ENCODE results near the gene TMEM119.
A peak's percentile ranks its signal among the peaks of the same experiment; 100 is the strongest.

TMEM119 gene

GRCh38 chr12:108618079-108618952 is 20.4 kb upstream of the TMEM119 start:
- Histone ChIP-seq H3K4me1 (ENCODE audit: insufficient read depth, poor library complexity, severe bottlenecking) (no peaks in the 10 kb centered on the region), H3K27ac (ENCODE audit: poor library complexity, severe bottlenecking) (no peak overlapping the region), H3K4me3 (ENCODE audit: severe bottlenecking) (no peak overlapping the region), H3K27me3 (ENCODE audit: insufficient read depth, poor library complexity, severe bottlenecking) (no peaks in the 10 kb centered on the region), H3K9me3 (ENCODE audit: severe bottlenecking) (no peaks in the 10 kb centered on the region), H3K36me3 (ENCODE audit: low read depth) (no peaks in the 10 kb centered on the region)
- peak; percentile 93 for ATAC-seq (ENCODE audit: low read depth)
- DNase-seq (ENCODE audit: low spot score): no peak
- TF ChIP-seq CTCF (IDR thresholded peaks at IDR 0.05; ENCODE audit: poor library complexity, severe bottlenecking): peak; percentile 98

- H3K4me3 ChIP-seq (ENCODE audit: severe bottlenecking): no peak overlapping the region
- H3K36me3 ChIP-seq (ENCODE audit: low read depth): no peaks in the 10 kb centered on the region
- DNase-seq (ENCODE audit: low spot score) (no peak), ATAC-seq (ENCODE audit: low read depth) (no peak)
- H3K9me3 ChIP-seq (ENCODE audit: severe bottlenecking): no peaks in the 10 kb centered on the region
- TF ChIP-seq CTCF (IDR thresholded peaks at IDR 0.05; ENCODE audit: poor library complexity, severe bottlenecking): no peak
- no peaks in the 10 kb centered on the region for H3K4me1 ChIP-seq (ENCODE audit: insufficient read depth, poor library complexity, severe bottlenecking)
- no peak overlapping the region for H3K27ac ChIP-seq (ENCODE audit: poor library complexity, severe bottlenecking)
- no peaks in the 10 kb centered on the region for H3K27me3 ChIP-seq (ENCODE audit: insufficient read depth, poor library complexity, severe bottlenecking)
Measured at GRCh38 chr12:108616941-108617858, 19.3 kb upstream of the TMEM119 start.

DNA sequence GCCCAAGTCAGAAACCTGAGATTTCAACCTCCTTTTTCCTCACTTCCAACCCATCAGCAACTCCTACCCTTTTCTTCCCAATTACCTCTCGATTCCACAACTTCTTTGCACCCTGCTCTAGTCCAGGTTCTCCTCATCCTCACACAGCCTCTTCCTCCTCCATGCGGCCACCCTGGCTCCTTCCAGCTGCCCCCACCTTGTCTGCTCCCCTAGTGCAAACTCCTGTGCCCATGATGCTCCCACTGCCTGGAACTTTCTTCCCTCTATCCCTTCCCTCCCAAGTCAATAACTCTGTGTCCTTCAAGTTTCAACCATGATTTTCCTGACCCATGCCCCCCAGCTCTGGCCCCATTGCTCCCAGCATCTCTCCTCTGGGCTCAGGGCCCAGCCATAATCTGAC is 18.5 kb upstream of the TMEM119 start:
- no peaks in the 10 kb centered on the region for H3K27me3 ChIP-seq (ENCODE audit: insufficient read depth, poor library complexity, severe bottlenecking)

DNA sequence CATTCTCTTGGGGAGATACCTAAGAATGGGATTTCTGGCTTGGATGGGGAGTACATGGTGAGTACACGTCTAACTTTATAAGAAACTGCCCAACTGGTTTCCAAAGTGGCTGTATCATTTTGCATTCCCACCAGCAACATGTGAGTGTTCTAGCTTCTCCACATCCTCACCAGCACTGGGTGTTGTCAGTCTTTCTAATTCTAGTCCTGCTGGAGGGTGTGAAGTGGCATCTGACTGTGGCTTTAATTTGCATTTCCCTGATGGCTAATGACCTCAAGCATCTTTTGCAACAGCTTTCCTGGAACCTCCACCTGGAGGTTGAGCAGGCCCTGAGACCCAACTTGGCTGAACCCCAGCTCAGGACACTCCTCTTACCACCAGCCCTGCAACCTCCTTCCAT is 18.0 kb upstream of the TMEM119 start:
- no peak for DNase-seq (ENCODE audit: low spot score)
- no peak for ATAC-seq (ENCODE audit: low read depth)
- no peak overlapping the region for H3K4me3 ChIP-seq (ENCODE audit: severe bottlenecking)
- H3K27me3 ChIP-seq (ENCODE audit: insufficient read depth, poor library complexity, severe bottlenecking): no peaks in the 10 kb centered on the region
- H3K36me3 ChIP-seq (ENCODE audit: low read depth): no peaks in the 10 kb centered on the region
- H3K9me3 ChIP-seq (ENCODE audit: severe bottlenecking): no peaks in the 10 kb centered on the region
- no peaks in the 10 kb centered on the region for H3K4me1 ChIP-seq (ENCODE audit: insufficient read depth, poor library complexity, severe bottlenecking)
- TF ChIP-seq CTCF (IDR thresholded peaks at IDR 0.05; ENCODE audit: poor library complexity, severe bottlenecking): no peak
- H3K27ac ChIP-seq (ENCODE audit: poor library complexity, severe bottlenecking): no peak overlapping the region

More for the DNA sequence above, 18.5 kb upstream of the TMEM119 start:
- Histone ChIP-seq H3K9me3 (ENCODE audit: severe bottlenecking) (no peaks in the 10 kb centered on the region), H3K36me3 (ENCODE audit: low read depth) (no peaks in the 10 kb centered on the region), H3K4me1 (ENCODE audit: insufficient read depth, poor library complexity, severe bottlenecking) (no peaks in the 10 kb centered on the region), H3K4me3 (ENCODE audit: severe bottlenecking) (no peak overlapping the region), H3K27ac (ENCODE audit: poor library complexity, severe bottlenecking) (no peak overlapping the region)
- TF ChIP-seq CTCF (IDR thresholded peaks at IDR 0.05; ENCODE audit: poor library complexity, severe bottlenecking): no peak
- DNase-seq (ENCODE audit: low spot score) (no peak), ATAC-seq (ENCODE audit: low read depth) (no peak)
